SU-DHL-6 (cell line): ENCODE data around the gene UBE2D1.

Experiments used
- H2AFZ ChIP-seq: fragments of 200-600 bp; sonication (generic); 2 replicates; pipeline ENCODE4 v1.6.1; 2014; ENCODE audit warnings: low read depth, mild to moderate bottlenecking, moderate library complexity, mixed read lengths, antibody characterized with exemption, low read length; ENCODE audit not compliant: severe bottlenecking
- H3F3A ChIP-seq: fragments of 200-600 bp; shearing (Covaris generic); 2 replicates; pipeline ENCODE4 v1.6.0; 2016; ENCODE audit warnings: antibody characterized with exemption, mild to moderate bottlenecking; ENCODE audit not compliant: insufficient read depth
- H3K27ac ChIP-seq: fragments of 200-600 bp; sonication (generic); 2 replicates; pipeline ENCODE4 v1.5.1; 2016; ENCODE audit warnings: low read depth, mild to moderate bottlenecking, low read length, moderate library complexity, mixed read lengths
- H3K27me3 ChIP-seq: fragments of 200-600 bp; sonication (generic), shearing (Covaris generic); 2 replicates; pipeline ENCODE4 v1.6.0; 2014; ENCODE audit warnings: mild to moderate bottlenecking, low read length
- H3K36me3 ChIP-seq: fragments of 200-600 bp; sonication (generic); 2 replicates; pipeline ENCODE4 v1.6.1; 2014; ENCODE audit warnings: mild to moderate bottlenecking, low read length, mixed read lengths
- H3K4me2 ChIP-seq: fragments of 300-600, 200-600 bp; shearing (Covaris generic), sonication (generic); 2 replicates; pipeline ENCODE4 v1.6.0; 2014; ENCODE audit warnings: low read length, low read depth, mild to moderate bottlenecking; ENCODE audit not compliant: poor library complexity, severe bottlenecking
- H3K4me3 ChIP-seq: fragments of 200-600 bp; sonication (generic); 2 replicates; pipeline ENCODE4 v1.5.1; 2014; ENCODE audit warnings: antibody characterized with exemption, low read length, mild to moderate bottlenecking, mixed read lengths; ENCODE audit not compliant: insufficient read depth, poor library complexity, severe bottlenecking
- H3K79me2 ChIP-seq: fragments of 200-600 bp; sonication (generic); 2 replicates; pipeline ENCODE4 v1.6.1; 2014; ENCODE audit warnings: mild to moderate bottlenecking, low read length, moderate library complexity; ENCODE audit not compliant: insufficient read depth
- H3K9ac ChIP-seq: fragments of 200-600 bp; sonication (generic); 2 replicates; pipeline ENCODE4 v1.7.0; 2014; ENCODE audit warnings: mild to moderate bottlenecking, low read length
- H3K9me2 ChIP-seq: fragments of 200-600 bp; sonication (generic); replicated peaks from 2 replicates; pipeline ENCODE4 v1.6.1; 2014; ENCODE audit warnings: low read length; ENCODE audit not compliant: insufficient read depth
- H3K9me3 ChIP-seq: fragments of 200-600 bp; sonication (generic); 2 replicates; pipeline ENCODE4 v1.6.1; 2014; ENCODE audit warnings: low read length, mixed read lengths; ENCODE audit not compliant: insufficient read depth
- H4K20me1 ChIP-seq: fragments of 200-600 bp; sonication (generic); 2 replicates; pipeline ENCODE4 v1.6.1; 2014; ENCODE audit warnings: low read depth, mild to moderate bottlenecking, antibody characterized with exemption, low read length, moderate library complexity, mixed read lengths
- CTCF ChIP-seq: fragments of 200-600 bp; sonication (generic); IDR thresholded peaks from one replicate; pipeline ENCODE4 v1.5.1; 2017; ENCODE audit warnings: antibody characterized with exemption, mild to moderate bottlenecking, low read length, moderate library complexity; ENCODE audit not compliant: insufficient read depth, poor library complexity, severe bottlenecking
- EZH2phosphoT487 ChIP-seq: fragments of 200-600 bp; sonication (generic), shearing (Covaris generic); conservative IDR thresholded peaks from 2 replicates; pipeline ENCODE4 v1.6.1; 2018; ENCODE audit warnings: mild to moderate bottlenecking, antibody characterized with exemption, low read length, moderate library complexity, mixed read lengths

Gene UBE2D1

GRCh38 chr10:58318346-58318745 lies 16.5 kb upstream of the UBE2D1 start:
- Histone ChIP-seq H3K27ac (no peak overlapping the region), H3F3A (no peaks in the 10 kb centered on the region), H3K4me3 (no peak overlapping the region), H3K79me2 (no peaks in the 10 kb centered on the region), H4K20me1 (no peaks in the 10 kb centered on the region), H3K36me3 (no peaks in the 10 kb centered on the region), H3K27me3 (no peaks in the 10 kb centered on the region), H3K4me2 (no peak overlapping the region), H3K9me2 (no peaks in the 10 kb centered on the region), H3K9ac (no peak overlapping the region), H3K9me3 (no peaks in the 10 kb centered on the region), H2AFZ (no peak overlapping the region)
- TF ChIP-seq CTCF (no peak), EZH2phosphoT487 (no peak)

GRCh38 chr10:58319599-58319998 lies 15.2 kb upstream of the UBE2D1 start:
- Histone ChIP-seq H4K20me1 (no peaks in the 10 kb centered on the region), H2AFZ (no peak overlapping the region), H3K27ac (no peak overlapping the region), H3K9ac (no peak overlapping the region), H3K9me2 (no peaks in the 10 kb centered on the region), H3K9me3 (no peaks in the 10 kb centered on the region), H3K4me3 (no peak overlapping the region), H3K27me3 (no peaks in the 10 kb centered on the region), H3K36me3 (no peaks in the 10 kb centered on the region), H3K79me2 (no peaks in the 10 kb centered on the region), H3F3A (no peaks in the 10 kb centered on the region), H3K4me2 (no peak overlapping the region)
- TF ChIP-seq CTCF (no peak), EZH2phosphoT487 (no peak)

DNA sequence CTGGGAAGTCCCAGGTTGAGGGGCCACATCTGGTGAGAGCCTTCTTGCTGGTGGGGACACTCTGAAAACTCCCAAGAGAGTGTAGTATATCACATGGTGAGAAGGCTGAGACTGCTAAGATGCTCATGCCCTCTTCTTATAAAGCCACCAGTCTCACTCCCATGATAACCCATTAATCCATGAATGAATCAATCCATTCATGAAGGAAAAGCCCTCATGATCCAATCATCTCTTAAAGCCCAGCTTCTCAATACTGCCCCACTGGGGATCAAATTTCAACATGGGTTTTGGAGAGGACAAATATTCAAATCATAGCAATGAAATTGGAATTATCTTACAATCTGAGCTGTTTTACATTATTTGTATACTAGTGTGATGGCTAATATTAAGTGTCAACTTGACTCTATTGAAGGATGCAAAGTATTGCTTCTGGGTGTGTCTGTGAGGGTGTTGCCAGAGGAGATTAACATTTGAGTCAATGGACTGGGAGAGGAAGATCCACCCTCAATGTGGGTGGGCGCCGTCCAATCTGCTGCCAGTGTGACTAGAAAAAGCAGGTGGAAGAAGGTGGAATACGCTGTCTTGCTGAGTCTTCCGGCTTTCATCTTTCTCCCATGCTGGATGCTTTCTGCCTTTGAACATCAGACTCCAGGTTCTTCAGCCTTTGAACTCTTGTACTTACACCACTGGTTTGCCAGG lies 14.3 kb upstream of the UBE2D1 start:
- Histone ChIP-seq H3K9me3 (no peaks in the 10 kb centered on the region), H3K79me2 (no peaks in the 10 kb centered on the region), H4K20me1 (no peaks in the 10 kb centered on the region), H3K9ac (no peak overlapping the region), H3K4me2 (no peak overlapping the region), H3K27me3 (no peaks in the 10 kb centered on the region), H3K36me3 (no peaks in the 10 kb centered on the region), H2AFZ (no peak overlapping the region), H3K9me2 (no peaks in the 10 kb centered on the region), H3K4me3 (no peak overlapping the region), H3K27ac (no peak overlapping the region), H3F3A (no peaks in the 10 kb centered on the region)
- no peak for TF ChIP-seq CTCF
- no peak for TF ChIP-seq EZH2phosphoT487
